T-helper 1 cell (primary cell): ENCODE results near the gene NRBF2.

Source experiments
- DNase-seq, 5 donors: peaks; one replicate each; pipeline ENCODE4 v3.0.0-alpha.2; 2012 to 2020

NRBF2 gene

GRCh38 chr10:63165249-63165648, 32.1 kb downstream of the NRBF2 start:
- no peak for DNase-seq

- peak in 3 of 5 donors; percentile 17 to 65 (median 26) for DNase-seq
Measured at GRCh38 chr10:63166742-63167258, 33.7 kb downstream of the NRBF2 start.

DNA sequence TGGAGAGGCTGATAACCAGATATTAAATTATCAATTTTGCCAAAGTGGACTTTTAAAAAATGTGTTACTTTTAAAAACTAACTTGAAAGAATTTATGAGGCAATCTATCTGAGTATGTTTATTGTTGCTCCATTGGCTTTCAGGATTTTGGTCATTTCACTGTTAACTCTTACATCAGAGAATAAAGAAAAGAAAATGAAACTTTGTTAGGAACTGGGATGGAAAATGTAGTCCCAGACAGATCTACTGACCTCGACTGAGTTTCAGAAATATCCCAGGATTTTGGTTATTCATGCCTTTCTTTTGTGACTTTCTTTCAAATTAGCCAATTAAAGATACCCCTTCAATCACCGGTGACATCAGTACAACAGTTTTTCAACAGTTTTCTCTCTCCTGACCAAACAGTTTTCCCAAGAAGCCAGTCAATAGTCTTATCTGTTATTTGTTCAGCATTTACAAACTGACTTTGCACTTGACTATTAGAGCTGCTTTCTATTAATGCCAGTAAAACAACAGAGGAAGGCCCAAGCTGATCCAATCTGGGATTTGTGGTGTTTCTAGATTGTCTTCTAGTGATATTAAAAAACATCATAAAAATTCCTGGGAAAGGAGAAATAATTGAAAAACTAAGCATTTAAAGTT, 35.8 kb downstream of the NRBF2 start:
- DNase-seq: no peak

DNA sequence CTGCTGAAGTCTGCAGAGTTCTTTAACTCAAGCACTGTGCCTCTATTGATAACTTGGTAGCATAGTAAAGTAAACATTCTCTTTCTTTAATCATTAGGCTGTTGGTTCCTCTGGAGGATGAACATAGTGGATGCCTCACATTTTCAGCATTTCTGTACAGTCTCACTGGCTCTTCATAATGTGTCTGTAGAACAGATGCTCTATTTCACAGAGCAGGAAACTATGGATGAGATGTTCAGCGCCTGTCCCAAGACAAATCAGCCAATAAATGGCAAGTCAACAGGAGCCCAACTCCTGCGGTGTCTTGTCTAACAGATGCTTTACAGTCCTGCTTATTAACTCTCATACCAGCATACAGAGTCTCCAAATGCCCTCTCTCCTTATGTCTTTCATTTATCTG, 36.5 kb downstream of the NRBF2 start:
- DNase-seq: no peak

DNA sequence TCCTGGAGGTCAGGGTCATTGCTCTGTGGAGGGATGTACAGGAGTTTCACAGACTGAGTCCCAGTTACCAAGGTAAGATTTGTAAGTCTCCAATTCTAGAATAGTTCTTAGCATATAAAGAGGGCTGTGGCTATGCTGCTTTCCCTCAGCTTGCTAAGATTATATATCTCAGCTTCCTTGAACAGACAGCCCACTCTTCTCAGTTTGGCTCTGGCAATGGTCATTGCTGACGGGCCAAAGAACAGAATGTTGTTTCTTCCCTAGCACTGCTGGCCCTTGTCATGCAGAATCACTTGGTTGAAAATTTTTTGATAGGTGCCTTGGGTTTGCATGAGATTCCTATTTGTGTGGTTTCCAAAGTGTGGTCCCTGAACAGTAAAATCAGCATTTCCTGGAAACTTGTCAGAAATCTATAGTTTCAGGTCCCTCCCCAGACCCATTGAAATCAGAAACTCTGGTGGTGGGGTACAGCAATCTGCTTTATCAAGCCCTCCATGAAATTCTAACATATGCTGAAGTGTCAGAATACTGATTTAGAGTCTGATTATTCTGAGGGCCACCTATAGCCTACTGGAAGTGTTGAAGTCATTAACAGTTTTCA, 38.2 kb downstream of the NRBF2 start:
- peak in 1 of 5 donors; percentile 29 for DNase-seq

GRCh38 chr10:63171926-63172325, 38.8 kb downstream of the NRBF2 start:
- DNase-seq: no peak

GRCh38 chr10:63173468-63174232, 40.5 kb downstream of the NRBF2 start:
- peak in 1 of 5 donors; percentile 83 for DNase-seq

DNA sequence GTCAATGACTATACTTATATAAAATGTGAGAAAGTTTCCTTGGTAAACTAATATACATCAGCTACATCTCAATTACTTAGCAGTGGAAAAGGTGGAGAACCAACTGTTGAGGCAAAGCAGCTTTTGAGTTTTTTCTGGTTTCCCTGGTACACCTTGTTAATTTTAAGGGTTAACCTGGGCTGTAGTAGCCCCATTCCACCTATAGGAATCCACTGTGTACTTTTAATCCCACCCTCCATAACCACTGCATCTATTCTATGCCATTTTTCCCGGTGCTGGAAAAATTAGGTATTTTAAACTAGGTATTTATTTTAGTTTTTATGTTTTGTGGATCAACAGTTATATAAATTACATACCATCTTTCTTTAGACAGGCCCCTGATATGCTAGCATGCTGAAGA, 42.4 kb downstream of the NRBF2 start:
- no peak for DNase-seq

- no peak for DNase-seq
Measured at GRCh38 chr10:63192826-63193225, 59.7 kb downstream of the NRBF2 start.

DNA sequence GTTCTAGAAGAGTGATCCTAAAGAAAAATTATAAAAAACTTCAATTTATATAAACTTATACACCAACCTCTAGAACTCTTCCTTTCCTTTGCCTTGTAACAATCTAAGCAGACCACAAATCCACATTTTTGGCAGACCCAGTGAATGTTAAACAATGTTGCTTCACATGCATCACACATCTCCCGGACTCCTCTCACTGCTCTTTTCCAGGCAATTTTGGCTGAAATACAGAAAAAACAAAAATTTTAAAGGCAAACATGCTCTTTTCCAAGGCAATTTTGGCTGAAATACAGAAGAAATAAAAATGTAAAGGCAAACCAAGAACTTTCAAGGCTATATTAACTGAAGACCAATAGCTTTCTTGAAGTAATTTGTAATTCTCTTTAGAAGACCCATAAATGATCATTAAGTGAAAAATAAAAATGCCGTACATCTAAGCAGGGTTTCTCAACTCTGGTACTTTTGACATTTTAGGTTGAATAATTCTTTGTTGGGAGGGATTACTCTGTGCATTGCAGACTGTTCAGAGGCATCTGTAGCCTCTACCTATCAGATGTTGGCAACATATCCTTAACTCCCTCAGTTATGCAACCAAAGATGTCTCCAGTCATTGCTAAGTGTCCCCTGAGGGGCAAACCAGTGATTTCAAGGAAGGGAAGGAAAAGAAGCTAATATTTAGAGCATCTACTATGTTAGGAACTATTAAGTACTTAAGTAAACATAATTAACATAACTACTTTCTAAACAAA, 64.4 kb downstream of the NRBF2 start:
- DNase-seq: no peak

DNA sequence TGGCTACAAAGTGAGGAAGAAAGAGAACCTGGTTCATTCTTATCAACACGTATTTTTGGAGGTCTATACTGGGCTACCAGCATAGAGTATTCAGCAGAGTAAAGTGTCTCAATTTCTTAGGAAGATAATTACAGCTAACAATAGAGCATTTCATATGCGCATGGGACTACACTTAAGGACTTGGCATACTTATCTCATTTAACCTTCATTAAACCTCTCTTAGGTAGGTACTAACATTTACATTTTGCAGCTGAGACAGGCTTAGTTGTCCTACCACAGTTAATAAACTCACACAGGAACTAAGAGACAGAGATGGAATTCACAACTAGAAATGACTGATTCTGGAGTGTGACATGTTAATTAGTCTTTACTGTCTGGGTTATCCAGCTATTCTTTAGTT, 66.6 kb downstream of the NRBF2 start:
- DNase-seq: no peak

DNA sequence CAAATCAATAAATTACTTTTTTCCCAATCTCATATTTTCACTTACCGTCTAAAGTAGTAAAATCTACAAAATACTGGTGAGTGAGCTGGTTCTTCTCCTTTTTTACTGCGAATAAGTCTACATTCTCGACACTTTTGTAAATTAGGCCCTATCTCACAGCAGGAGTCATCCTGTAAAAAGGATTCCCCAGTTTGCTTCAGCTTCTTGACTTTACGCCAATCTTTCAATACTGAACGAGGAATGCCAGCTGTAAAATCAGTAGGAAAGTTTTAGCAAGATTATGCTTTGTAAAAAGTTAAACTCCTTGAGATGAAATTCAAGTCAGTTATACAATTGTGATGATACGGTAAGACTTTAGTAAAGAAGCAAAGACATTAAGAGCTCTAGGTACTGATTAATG, 67.3 kb downstream of the NRBF2 start:
- no peak for DNase-seq

DNA sequence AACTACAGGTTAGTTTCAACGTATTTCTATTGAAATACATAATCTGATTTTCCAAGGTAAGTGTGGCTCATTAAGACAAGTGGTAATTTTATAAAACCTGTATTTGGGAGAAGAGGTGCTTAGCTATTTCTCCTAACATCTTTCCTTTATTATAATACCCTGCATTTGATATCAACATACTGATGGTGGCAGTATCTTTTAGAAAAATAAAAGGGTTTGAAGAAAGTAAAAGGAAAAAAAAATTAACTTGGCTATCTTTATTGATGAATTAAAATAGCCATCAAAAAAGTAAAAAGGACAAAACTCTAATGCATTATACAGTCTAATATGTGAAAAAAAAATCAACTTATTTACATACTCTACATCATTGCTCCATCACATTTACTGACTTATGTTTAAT, 68.0 kb downstream of the NRBF2 start:
- DNase-seq: no peak
